ENCODE data around the gene CCND2.

The CCND2 gene

DNA sequence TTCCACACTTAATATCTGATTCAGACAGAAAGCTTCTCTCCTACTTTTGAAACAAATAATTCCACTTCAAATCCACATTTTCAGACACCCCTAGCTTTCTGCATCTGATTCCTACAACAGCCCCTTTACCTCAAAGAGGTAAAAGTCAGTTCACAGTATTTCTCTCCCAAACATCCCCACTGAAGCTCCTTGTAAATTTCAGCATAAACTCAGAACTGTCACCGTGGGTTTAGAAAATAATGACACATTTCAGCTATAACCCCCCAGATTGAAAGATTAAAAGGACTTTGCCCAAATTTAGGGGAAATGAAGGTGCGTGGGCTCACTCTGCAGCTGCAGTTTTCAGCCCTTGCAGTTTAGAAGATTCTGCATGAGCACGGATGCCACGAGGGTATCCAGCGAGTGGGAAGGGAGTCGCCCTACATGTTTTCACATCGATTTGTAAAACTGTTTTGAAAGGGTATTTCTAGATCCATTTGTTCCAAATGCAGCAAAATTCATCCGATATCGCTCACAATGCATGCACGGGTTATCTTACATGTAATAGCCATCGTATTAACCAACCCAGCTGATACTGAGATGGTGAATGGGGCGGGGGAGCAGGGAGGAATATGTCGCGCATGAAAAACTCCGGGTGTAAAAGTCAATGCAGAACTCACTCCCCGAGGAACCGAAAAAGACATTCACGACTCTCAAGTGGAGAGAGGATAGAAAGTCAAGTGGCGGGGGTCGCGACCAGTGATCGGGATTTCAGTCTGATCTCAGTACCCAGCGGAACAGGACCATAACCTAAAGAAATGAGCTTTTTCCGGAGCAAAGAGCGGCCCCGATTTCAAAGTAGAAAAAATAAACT is 5.0 kb upstream of the CCND2 start:
- no CpG with 5 or more reads among the region's 26 CpGs for WGBS (ENCODE audit: extremely low coverage, insufficient coverage, insufficient read length)
- peaks cover 24 to 28% of the 10 kb centered on the region in 2 experiments for H3K4me1 ChIP-seq (ENCODE audit: control insufficient read depth in 1 of 2, insufficient read depth in 2 of 2, low read length in 2 of 2)

GRCh38 chr12:4269279-4269991 is 4.1 kb upstream of the CCND2 start:
- no peak overlapping the region for H3K23ac ChIP-seq (ENCODE audit: low read length)
- H3K27ac ChIP-seq (ENCODE audit: low read depth, low read length), result no peak overlapping the region
- peaks cover 1% of the 10 kb centered on the region for H3K9me3 ChIP-seq (ENCODE audit: insufficient read depth, low read depth, low read length)
- peak overlapping the region; percentile 67 for H3K4me3 ChIP-seq (ENCODE audit: low read depth, low read length)
- WGBS (ENCODE audit: extremely low coverage, insufficient coverage, insufficient read length), result no CpG with 5 or more reads among the region's 73 CpGs
- H3K79me2 ChIP-seq (ENCODE audit: control insufficient read depth, insufficient read depth, low read length, poor library complexity), result peaks cover 9% of the 10 kb centered on the region
- peak overlapping the region; percentile 76 for H4K91ac ChIP-seq (ENCODE audit: low read depth, low read length)
- H2BK5ac ChIP-seq (ENCODE audit: low read depth, low read length, poor library complexity), result no peak overlapping the region
- no peak overlapping the region for H2BK12ac ChIP-seq (ENCODE audit: low read length)
- H3K9ac ChIP-seq (ENCODE audit: low read length), result no peak overlapping the region
- peak overlapping the region; percentile 33 for H4K8ac ChIP-seq (ENCODE audit: low read depth, low read length)
- peak overlapping the region; percentile 30 for H2AFZ ChIP-seq (ENCODE audit: insufficient read depth, low read length, poor library complexity)
- H2BK120ac ChIP-seq (ENCODE audit: insufficient read depth, low read length, poor library complexity), result peak overlapping the region; percentile 54
- H3K36me3 ChIP-seq (ENCODE audit: control insufficient read depth in 1 of 2, insufficient read depth in 2 of 2, low read length in 2 of 2), result no peaks in the 10 kb centered on the region
- H3K4me1 ChIP-seq (ENCODE audit: control insufficient read depth in 1 of 2, insufficient read depth in 2 of 2, low read length in 2 of 2), result peaks cover 24 to 28% of the 10 kb centered on the region in 2 experiments
- H2AK5ac ChIP-seq (ENCODE audit: low read length), result no peak overlapping the region
- no peak overlapping the region for H3K14ac ChIP-seq (ENCODE audit: low read length)
- H3K79me1 ChIP-seq (ENCODE audit: low read length), result peaks cover 28% of the 10 kb centered on the region
- peak overlapping the region; percentile 90 for H3K4me2 ChIP-seq (ENCODE audit: low read length)
- no peak overlapping the region for H3K4ac ChIP-seq (ENCODE audit: low read depth, low read length)
- no peak overlapping the region for H4K12ac ChIP-seq (ENCODE audit: low read depth, low read length)
- H3K27me3 ChIP-seq (ENCODE audit: insufficient read depth, low read length), result peaks cover 28% of the 10 kb centered on the region
- DNase-seq, result peak in 1 of 2 donors; percentile 27
- no peak overlapping the region for H3K18ac ChIP-seq (ENCODE audit: low read length)

More for the DNA sequence above, 5.0 kb upstream of the CCND2 start:
- Histone ChIP-seq H2AK5ac (ENCODE audit: low read length) (no peak overlapping the region), H2BK12ac (ENCODE audit: low read length) (no peak overlapping the region), H3K4ac (ENCODE audit: low read depth, low read length) (no peak overlapping the region), H4K8ac (ENCODE audit: low read depth, low read length) (no peak overlapping the region), H4K91ac (ENCODE audit: low read depth, low read length) (no peak overlapping the region), H3K4me3 (ENCODE audit: low read depth, low read length) (peak overlapping the region; percentile 67), H3K9me3 (ENCODE audit: insufficient read depth, low read depth, low read length) (peaks cover 1% of the 10 kb centered on the region), H3K79me2 (ENCODE audit: control insufficient read depth, insufficient read depth, low read length, poor library complexity) (peaks cover 2% of the 10 kb centered on the region), H3K23ac (ENCODE audit: low read length) (no peak overlapping the region), H3K9ac (ENCODE audit: low read length) (no peak overlapping the region), H3K27ac (ENCODE audit: low read depth, low read length) (no peak overlapping the region), H2BK120ac (ENCODE audit: insufficient read depth, low read length, poor library complexity) (no peak overlapping the region), H3K4me2 (ENCODE audit: low read length) (peak overlapping the region; percentile 90), H3K14ac (ENCODE audit: low read length) (no peak overlapping the region), H4K12ac (ENCODE audit: low read depth, low read length) (no peak overlapping the region), H3K36me3 (ENCODE audit: control insufficient read depth in 1 of 2, insufficient read depth in 2 of 2, low read length in 2 of 2) (no peaks in the 10 kb centered on the region), H2AFZ (ENCODE audit: insufficient read depth, low read length, poor library complexity) (peak overlapping the region; percentile 38), H3K27me3 (ENCODE audit: insufficient read depth, low read length) (peaks cover 25% of the 10 kb centered on the region), H3K18ac (ENCODE audit: low read length) (no peak overlapping the region), H2BK5ac (ENCODE audit: low read depth, low read length, poor library complexity) (no peak overlapping the region), H3K79me1 (ENCODE audit: low read length) (peaks cover 21% of the 10 kb centered on the region)
- no peak for DNase-seq

- DNase-seq, result no peak
- Histone ChIP-seq H3K4me1 (ENCODE audit: control insufficient read depth in 1 of 2, insufficient read depth in 2 of 2, low read length in 2 of 2) (peaks cover 24 to 28% of the 10 kb centered on the region in 2 experiments), H3K36me3 (ENCODE audit: control insufficient read depth in 1 of 2, insufficient read depth in 2 of 2, low read length in 2 of 2) (no peaks in the 10 kb centered on the region), H2AFZ (ENCODE audit: insufficient read depth, low read length, poor library complexity) (no peak overlapping the region), H4K91ac (ENCODE audit: low read depth, low read length) (peak overlapping the region; percentile 76), H4K12ac (ENCODE audit: low read depth, low read length) (peak overlapping the region; percentile 1), H3K9me3 (ENCODE audit: insufficient read depth, low read depth, low read length) (peaks cover 1% of the 10 kb centered on the region), H3K4ac (ENCODE audit: low read depth, low read length) (no peak overlapping the region), H3K23ac (ENCODE audit: low read length) (no peak overlapping the region), H2BK12ac (ENCODE audit: low read length) (peak overlapping the region; percentile 68), H3K79me2 (ENCODE audit: control insufficient read depth, insufficient read depth, low read length, poor library complexity) (peaks cover 15% of the 10 kb centered on the region), H2BK120ac (ENCODE audit: insufficient read depth, low read length, poor library complexity) (peak overlapping the region; percentile 61), H3K27ac (ENCODE audit: low read depth, low read length) (no peak overlapping the region), H2AK5ac (ENCODE audit: low read length) (no peak overlapping the region), H3K27me3 (ENCODE audit: insufficient read depth, low read length) (peaks cover 28% of the 10 kb centered on the region), H4K8ac (ENCODE audit: low read depth, low read length) (peak overlapping the region; percentile 54), H3K18ac (ENCODE audit: low read length) (no peak overlapping the region), H2BK5ac (ENCODE audit: low read depth, low read length, poor library complexity) (no peak overlapping the region), H3K79me1 (ENCODE audit: low read length) (peaks cover 35% of the 10 kb centered on the region), H3K4me2 (ENCODE audit: low read length) (peak overlapping the region; percentile 94), H3K9ac (ENCODE audit: low read length) (peak overlapping the region; percentile 9), H3K4me3 (ENCODE audit: low read depth, low read length) (peak overlapping the region; percentile 50), H3K14ac (ENCODE audit: low read length) (no peak overlapping the region)
- WGBS (ENCODE audit: extremely low coverage, insufficient coverage, insufficient read length), result no CpG with 5 or more reads among the region's 39 CpGs
Observed at GRCh38 chr12:4270016-4270830, 3.3 kb upstream of the CCND2 start.

Data from trophoblast cell (in vitro differentiated cells and primary cell).